ENCODE results near the gene PKD1L1. TPM values are rescaled to one million over a fixed set of nuclear protein-coding genes. Genes with fewer than 3 reads are reported as not detected.

The PKD1L1 gene
- total RNA-seq, 1 donor = under 0.01 TPM

GRCh38 chr7:47957156-47957555, 8.9 kb upstream of the PKD1L1 start:
- no peak for DNase-seq (ENCODE audit: low read depth)
- no peak overlapping the region for H3K4me3 ChIP-seq (ENCODE audit: low read depth, low read length)
- no peak for TF ChIP-seq CTCF (IDR thresholded peaks at IDR 0.05; ENCODE audit: insufficient read depth, low read length)

- DNase-seq (ENCODE audit: low read depth) = no peak
- no peak for TF ChIP-seq CTCF (IDR thresholded peaks at IDR 0.05; ENCODE audit: insufficient read depth, low read length)
- H3K4me3 ChIP-seq (ENCODE audit: low read depth, low read length) = no peak overlapping the region
Observed at GRCh38 chr7:47956220-47956619, 8.0 kb upstream of the PKD1L1 start.

GRCh38 chr7:47954231-47954911, 6.1 kb upstream of the PKD1L1 start:
- no peak overlapping the region for H3K4me3 ChIP-seq (ENCODE audit: low read depth, low read length)
- peak; percentile 9 for DNase-seq (ENCODE audit: low read depth)
- TF ChIP-seq CTCF (IDR thresholded peaks at IDR 0.05; ENCODE audit: insufficient read depth, low read length) = no peak

- H3K4me3 ChIP-seq (ENCODE audit: low read depth, low read length) = no peak overlapping the region
- TF ChIP-seq CTCF (IDR thresholded peaks at IDR 0.05; ENCODE audit: insufficient read depth, low read length) = no peak
- no peak for DNase-seq (ENCODE audit: low read depth)
Observed at GRCh38 chr7:47953822-47954221, 5.6 kb upstream of the PKD1L1 start.

- no peak for TF ChIP-seq CTCF (IDR thresholded peaks at IDR 0.05; ENCODE audit: insufficient read depth, low read length)
- DNase-seq (ENCODE audit: low read depth) = no peak
- no peak overlapping the region for H3K4me3 ChIP-seq (ENCODE audit: low read depth, low read length)
Observed at GRCh38 chr7:47952224-47952623, 4.0 kb upstream of the PKD1L1 start.

- TF ChIP-seq CTCF (IDR thresholded peaks at IDR 0.05; ENCODE audit: insufficient read depth, low read length) = no peak
- DNase-seq (ENCODE audit: low read depth) = no peak
- no peak overlapping the region for H3K4me3 ChIP-seq (ENCODE audit: low read depth, low read length)
Observed at GRCh38 chr7:47951374-47951773, 3.1 kb upstream of the PKD1L1 start.

GRCh38 chr7:47950714-47951113, 2.4 kb upstream of the PKD1L1 start:
- no peak for TF ChIP-seq CTCF (IDR thresholded peaks at IDR 0.05; ENCODE audit: insufficient read depth, low read length)
- no peak overlapping the region for H3K4me3 ChIP-seq (ENCODE audit: low read depth, low read length)
- no peak for DNase-seq (ENCODE audit: low read depth)

Data from fibroblast of the aortic adventitia (primary cell).